ENCODE measurements around the gene HYOU1. TPM values are rescaled to one million over a fixed set of nuclear protein-coding genes. Genes with fewer than 3 reads are reported as not detected.

Gene HYOU1
- polyA plus RNA-seq, 1 of the 3 experiments (the other 2 are of a cell fraction), result 90.8 TPM

DNA sequence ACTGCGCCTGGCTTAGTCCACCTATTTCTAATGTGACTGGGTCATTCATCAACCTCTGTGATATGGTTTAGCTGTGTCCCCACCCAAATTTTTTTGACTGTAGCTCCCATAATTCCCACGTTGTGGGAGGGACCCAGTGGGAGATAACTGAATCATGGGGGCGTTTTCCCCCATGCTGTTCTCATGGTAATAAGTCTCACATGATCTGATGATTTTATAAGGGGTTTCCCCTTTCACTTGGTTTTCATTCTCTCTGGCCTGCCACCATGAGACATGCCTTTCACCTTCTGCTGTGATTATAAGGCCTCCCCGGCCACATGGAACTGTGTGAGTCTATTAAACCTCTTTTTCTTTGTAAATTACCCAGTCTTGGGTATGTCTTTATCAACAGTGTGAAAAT, 50.3 kb downstream of the HYOU1 start:
- H3K79me2 ChIP-seq (ENCODE audit: insufficient read depth), result peaks cover 10% of the 10 kb centered on the region; the same call in 1 of the 2 replicates
- H3K27me3 ChIP-seq (ENCODE audit: insufficient read depth), result no peaks in the 10 kb centered on the region
- H3K9me2 ChIP-seq, result no peaks in the 10 kb centered on the region
- peaks cover 8% of the 10 kb centered on the region for H3F3A ChIP-seq (replicated peaks; ENCODE audit: insufficient read depth)
- TF ChIP-seq RAD21 (IDR thresholded peaks at IDR 0.05; ENCODE audit: low read length), result no peak
- no peak for TF ChIP-seq RCOR1 (IDR thresholded peaks at IDR 0.05; ENCODE audit: low read length)
- no peak for TF ChIP-seq NRF1 (IDR thresholded peaks at IDR 0.05; ENCODE audit: low read depth, low read length)
- TF ChIP-seq IRF3 (IDR thresholded peaks at IDR 0.05; ENCODE audit: low read depth, low read length), result no peak
- TF ChIP-seq SIN3A (IDR thresholded peaks at IDR 0.05; ENCODE audit: borderline replicate concordance, low read depth, low read length), result no peak
- no peak for TF ChIP-seq TEAD4 (IDR thresholded peaks at IDR 0.05; ENCODE audit: borderline replicate concordance, insufficient read depth)
- no peak for TF ChIP-seq ZBTB33 (IDR thresholded peaks at IDR 0.05; ENCODE audit: borderline replicate concordance, low read depth)
- no peak for TF ChIP-seq RFX5 (IDR thresholded peaks at IDR 0.05; ENCODE audit: low read length)
- TF ChIP-seq EP300 (IDR thresholded peaks at IDR 0.05; ENCODE audit: borderline replicate concordance in 1 of 2, low read depth in 1 of 2, low read length in 1 of 2), result no peak
- TF ChIP-seq CTCF (IDR thresholded peaks at IDR 0.05), result no peak
- TF ChIP-seq EZH2phosphoT487 (IDR thresholded peaks at IDR 0.05; ENCODE audit: borderline replicate concordance, low read depth), result no peak
- TF ChIP-seq, protein P1, sequence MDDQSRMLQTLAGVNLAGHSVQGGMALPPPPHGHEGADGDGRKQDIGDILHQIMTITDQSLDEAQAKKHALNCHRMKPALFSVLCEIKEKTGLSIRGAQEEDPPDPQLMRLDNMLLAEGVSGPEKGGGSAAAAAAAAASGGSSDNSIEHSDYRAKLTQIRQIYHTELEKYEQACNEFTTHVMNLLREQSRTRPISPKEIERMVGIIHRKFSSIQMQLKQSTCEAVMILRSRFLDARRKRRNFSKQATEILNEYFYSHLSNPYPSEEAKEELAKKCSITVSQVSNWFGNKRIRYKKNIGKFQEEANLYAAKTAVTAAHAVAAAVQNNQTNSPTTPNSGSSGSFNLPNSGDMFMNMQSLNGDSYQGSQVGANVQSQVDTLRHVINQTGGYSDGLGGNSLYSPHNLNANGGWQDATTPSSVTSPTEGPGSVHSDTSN (IDR thresholded peaks at IDR 0.05), result no peak
- no peak for TF ChIP-seq NFIC (IDR thresholded peaks at IDR 0.05; ENCODE audit: borderline replicate concordance)
- no peak for TF ChIP-seq GATA2 (CRISPR knock-in tag; IDR thresholded peaks at IDR 0.05)
- no peak for TF ChIP-seq MEF2A (IDR thresholded peaks at IDR 0.05; ENCODE audit: borderline replicate concordance, low read depth)
- TF ChIP-seq RXRA (IDR thresholded peaks at IDR 0.05; ENCODE audit: borderline replicate concordance, low read depth), result no peak
- 97% methylated on average over 4 of the region's 4 CpGs for WGBS (ENCODE audit: low lambda C conversion rate)
- no peak overlapping the region for H3K4me2 ChIP-seq
- H3K36me3 ChIP-seq (replicated peaks in 1 of 2; ENCODE audit: control insufficient read depth in 1 of 2, insufficient read depth in 2 of 2, low read length in 1 of 2), result peaks cover 7 to 46% of the 10 kb centered on the region in 2 experiments
- no peak for DNase-seq
- CTCF ChIA-PET, result no interaction called here
- no peaks in the 10 kb centered on the region for H3K9me3 ChIP-seq
- no peak overlapping the region for H3K9ac ChIP-seq
- H3K4me1 ChIP-seq (ENCODE audit: control insufficient read depth in 1 of 2, insufficient read depth in 2 of 2, low read depth in 1 of 2, low read length in 1 of 2), result no peaks in the 10 kb centered on the region; a peak in 1 of 4 replicates
- H3K27ac ChIP-seq (ENCODE audit: low read depth in 2 of 2, low read length in 1 of 2), result no peak overlapping the region
- H2AFZ ChIP-seq (ENCODE audit: low read depth), result no peak overlapping the region
- H4K20me1 ChIP-seq (ENCODE audit: insufficient read depth), result no peaks in the 10 kb centered on the region
- POLR2A ChIA-PET, result no interaction called here
- H3K4me3 ChIP-seq (ENCODE audit: low read depth in 2 of 2, low read length in 1 of 2), result no peak overlapping the region
